SK-N-MC (cell line): Measurements from ENCODE around the gene RCOR1.
A peak's percentile ranks its signal among the peaks of the same experiment; 100 is the strongest.
"Not testable (repeated sequence)": the region's sequence is repeated elsewhere in the genome, so short reads cannot be mapped to it uniquely, and the experiment has no call there.

Experiments
- DNase-seq: peaks from one replicate; pipeline ENCODE4 v3.0.0-alpha.2; 2011; ENCODE audit warnings: low read depth, low spot score
- H3K27ac ChIP-seq: fragments of 200-600 bp; sonication (generic); 2 replicates; pipeline ENCODE4 v1.5.1; 2016; ENCODE audit warnings: mixed run types
- H3K36me3 ChIP-seq: fragments of 200-600 bp; sonication (generic); 2 replicates; pipeline ENCODE4 v1.6.1; 2017; ENCODE audit warnings: antibody characterized with exemption, low read length, mixed read lengths; ENCODE audit not compliant: insufficient read depth
- H3K4me3 ChIP-seq: fragments of 200-600 bp; sonication (generic); 2 replicates; pipeline ENCODE4 v1.5.1; 2016
- H3K9ac ChIP-seq: fragments of 200-600 bp; sonication (generic); 2 replicates; pipeline ENCODE4 v1.8.0; 2017; ENCODE audit warnings: mixed run types, mixed read lengths; ENCODE audit not compliant: insufficient read length
- H3K9me3 ChIP-seq: fragments of 200-600 bp; sonication (generic); 2 replicates; pipeline ENCODE4 v1.6.1; 2017; ENCODE audit warnings: low read depth, mild to moderate bottlenecking, antibody characterized with exemption, low read length, moderate library complexity, mixed read lengths
- EZH2 ChIP-seq: fragments of 200-600 bp; sonication (generic); IDR thresholded peaks from one replicate; pipeline ENCODE4 v1.6.1; 2017; ENCODE audit warnings: antibody characterized with exemption
- FOXP2 ChIP-seq: optimal IDR thresholded peaks from 2 replicates; pipeline ENCODE3; 2011; ENCODE audit warnings: mild to moderate bottlenecking, moderate library complexity; ENCODE audit not compliant: insufficient read depth; ENCODE audit errors: extremely low read length, control extremely low read depth
- POLR2AphosphoS5 ChIP-seq: IDR thresholded peaks from 2 replicates; pipeline ENCODE4 v1.6.1; 2012; ENCODE audit warnings: mild to moderate bottlenecking, low read depth, low read length, borderline replicate concordance

Gene RCOR1

GRCh38 chr14:102754370-102755262 lies 162.2 kb downstream of the RCOR1 start:
- Histone ChIP-seq H3K27ac (0 out of 2 replicates have a peak overlapping the region, but pooled peaks have one; percentile 6), H3K9ac (no peak overlapping the region), H3K4me3 (no peak overlapping the region), H3K9me3 (no peaks in the 10 kb centered on the region), H3K36me3 (no peaks in the 10 kb centered on the region; the same call in 1 of the 2 replicates)
- no peak for DNase-seq
- TF ChIP-seq EZH2: no peak
- no peak for TF ChIP-seq POLR2AphosphoS5
- TF ChIP-seq FOXP2: no peak

- H3K4me3 ChIP-seq: no peak overlapping the region
- peak overlapping the region; percentile 42; the same call in 1 of the 2 replicates for H3K27ac ChIP-seq
- H3K9me3 ChIP-seq: no peaks in the 10 kb centered on the region
- TF ChIP-seq FOXP2 (no peak), POLR2AphosphoS5 (no peak)
- DNase-seq: no peak
- no peak overlapping the region for H3K9ac ChIP-seq
- H3K36me3 ChIP-seq: no peaks in the 10 kb centered on the region
Observed at GRCh38 chr14:102757646-102758045, 165.2 kb downstream of the RCOR1 start.

DNA sequence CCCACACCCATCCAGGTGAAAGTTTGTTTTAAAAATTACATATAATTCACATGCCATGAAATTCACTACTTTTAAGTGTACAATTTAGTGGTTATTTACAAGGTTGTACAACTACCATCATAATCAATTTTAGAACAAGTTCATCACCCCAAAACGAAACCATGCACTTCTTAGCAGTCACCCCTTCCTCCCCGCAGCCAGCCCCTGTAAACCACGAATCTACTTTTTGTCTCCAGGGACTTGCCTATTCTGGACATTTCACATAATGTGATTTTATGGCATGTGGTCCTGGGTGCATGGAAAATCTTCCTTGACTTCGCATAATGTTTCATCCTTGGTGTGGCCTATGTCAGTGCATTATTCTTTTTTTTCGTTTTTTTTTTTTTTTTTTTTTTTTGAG lies 165.6 kb downstream of the RCOR1 start:
- H3K36me3 ChIP-seq: no peaks in the 10 kb centered on the region
- no peak for TF ChIP-seq FOXP2
- no peak for TF ChIP-seq POLR2AphosphoS5
- TF ChIP-seq EZH2: no peak
- H3K27ac ChIP-seq: peak overlapping the region; percentile 42; the same call in 1 of the 2 replicates
- no peak overlapping the region for H3K9ac ChIP-seq
- no peak for DNase-seq
- no peaks in the 10 kb centered on the region for H3K9me3 ChIP-seq
- no peak overlapping the region for H3K4me3 ChIP-seq

GRCh38 chr14:102759456-102760187 lies 167.2 kb downstream of the RCOR1 start:
- peak overlapping the region; percentile 60 for H3K4me3 ChIP-seq
- no peaks in the 10 kb centered on the region for H3K36me3 ChIP-seq
- TF ChIP-seq POLR2AphosphoS5 (no peak), FOXP2 (peak; percentile 76)
- H3K9me3 ChIP-seq: no peaks in the 10 kb centered on the region
- peak overlapping the region; percentile 62 for H3K9ac ChIP-seq
- H3K27ac ChIP-seq: peak overlapping the region; percentile 95
- no peak for DNase-seq

DNA sequence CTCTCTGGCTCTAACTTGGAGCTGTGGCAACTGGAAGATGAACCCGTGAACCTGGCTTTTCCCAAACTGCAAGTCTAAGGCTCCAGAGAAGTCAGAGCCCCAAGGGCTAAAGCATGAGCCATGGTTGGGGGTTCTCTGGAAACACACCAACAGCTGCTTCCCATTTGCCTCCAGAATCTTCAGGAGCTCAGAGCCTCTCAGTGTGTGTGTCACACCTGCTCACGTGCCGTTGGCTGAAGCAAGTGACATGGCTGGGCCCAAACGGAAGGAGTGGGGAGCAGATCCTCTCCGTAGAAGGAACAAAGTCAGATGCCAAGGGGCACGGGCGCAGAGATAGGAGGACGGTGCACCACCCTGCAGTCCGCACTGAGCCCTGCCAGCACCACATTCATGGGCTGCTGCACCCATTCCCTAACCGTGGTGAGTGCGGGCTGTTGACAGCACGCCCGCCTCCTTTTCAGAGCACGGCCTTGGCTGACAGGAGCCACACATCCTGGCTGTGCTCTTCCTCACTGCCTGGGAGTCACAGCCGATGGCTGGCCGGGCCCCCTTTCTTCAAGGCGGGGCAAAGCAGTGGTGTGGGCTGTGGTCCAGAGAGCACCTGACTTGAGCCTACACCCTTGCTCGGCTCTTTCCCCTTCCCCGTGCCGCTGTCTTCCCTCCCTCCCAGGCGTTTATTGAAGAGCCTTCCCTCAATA lies 168.2 kb downstream of the RCOR1 start:
- Histone ChIP-seq H3K9me3 (no peaks in the 10 kb centered on the region), H3K36me3 (no peaks in the 10 kb centered on the region), H3K4me3 (peak overlapping the region; percentile 60), H3K9ac (peak overlapping the region; percentile 62), H3K27ac (peak overlapping the region; percentile 95)
- no peak for DNase-seq
- no peak; the same call in 1 of the 2 replicates for TF ChIP-seq POLR2AphosphoS5
- no peak for TF ChIP-seq FOXP2
- TF ChIP-seq EZH2: no peak

DNA sequence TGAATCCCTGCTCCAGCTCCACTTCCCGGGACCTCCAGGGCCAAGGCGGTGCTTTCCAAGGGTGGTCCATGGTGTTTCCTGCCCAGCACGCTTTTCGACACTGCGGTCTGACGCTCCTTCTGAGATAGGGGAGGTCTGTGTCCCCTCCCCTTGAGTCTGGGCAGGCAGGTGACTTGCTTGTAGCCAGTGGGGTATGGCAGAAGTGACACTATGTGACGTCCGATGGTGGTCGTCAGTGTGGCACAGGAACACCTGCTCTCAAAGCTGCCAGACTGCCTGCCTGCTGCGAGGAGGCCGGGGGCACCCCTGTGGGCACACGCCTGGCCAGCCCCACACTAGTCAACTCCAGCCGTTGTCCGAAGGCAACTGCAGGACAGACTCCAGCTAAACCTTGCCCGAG lies 168.8 kb downstream of the RCOR1 start:
- no peak for DNase-seq

GRCh38 chr14:102764220-102764671 lies 171.8 kb downstream of the RCOR1 start:
- TF ChIP-seq FOXP2: no peak
- no peaks in the 10 kb centered on the region for H3K9me3 ChIP-seq
- no peak overlapping the region for H3K9ac ChIP-seq
- no peak overlapping the region for H3K4me3 ChIP-seq
- DNase-seq: no peak
- no peak overlapping the region for H3K27ac ChIP-seq
- no peaks in the 10 kb centered on the region for H3K36me3 ChIP-seq

More for the DNA sequence above, 168.8 kb downstream of the RCOR1 start:
- Histone ChIP-seq H3K27ac (peak overlapping the region; percentile 95; the same call in 1 of the 2 replicates), H3K9me3 (no peaks in the 10 kb centered on the region), H3K9ac (no peak overlapping the region), H3K4me3 (no peak overlapping the region), H3K36me3 (no peaks in the 10 kb centered on the region)
- TF ChIP-seq EZH2 (no peak), POLR2AphosphoS5 (no peak), FOXP2 (no peak)

- not testable (repeated sequence) for H3K27ac ChIP-seq, H3K4me3 ChIP-seq, DNase-seq, H3K36me3 ChIP-seq, H3K9ac ChIP-seq, H3K9me3 ChIP-seq
Observed at GRCh38 chr14:102765770-102766169, 173.3 kb downstream of the RCOR1 start.
